RPMI7951 (cell line): ENCODE measurements around the gene OR10G8. TPM values are rescaled to one million over a fixed set of nuclear protein-coding genes. Genes with fewer than 3 reads are reported as not detected.

Experiments used
- DNase-seq: peaks from one replicate; pipeline ENCODE4 v3.0.0-alpha.2; 2012; ENCODE audit warnings: low read depth
- total RNA-seq: library from RNA; depleted of rRNA; stranded (reverse); fragments of >200 nt; shearing (Covaris generic); gene quantifications from 2 replicates; pipeline ENCODE4 v1.2.3, GENCODE V29; 2014; rRNA removed

OR10G8 gene
- total RNA-seq, 1 experiment from 2014 or later, result not detected

- no peak for DNase-seq
These were observed 52.0 kb downstream of the OR10G8 start for GRCh38 chr11:124078591-124078990.

DNA sequence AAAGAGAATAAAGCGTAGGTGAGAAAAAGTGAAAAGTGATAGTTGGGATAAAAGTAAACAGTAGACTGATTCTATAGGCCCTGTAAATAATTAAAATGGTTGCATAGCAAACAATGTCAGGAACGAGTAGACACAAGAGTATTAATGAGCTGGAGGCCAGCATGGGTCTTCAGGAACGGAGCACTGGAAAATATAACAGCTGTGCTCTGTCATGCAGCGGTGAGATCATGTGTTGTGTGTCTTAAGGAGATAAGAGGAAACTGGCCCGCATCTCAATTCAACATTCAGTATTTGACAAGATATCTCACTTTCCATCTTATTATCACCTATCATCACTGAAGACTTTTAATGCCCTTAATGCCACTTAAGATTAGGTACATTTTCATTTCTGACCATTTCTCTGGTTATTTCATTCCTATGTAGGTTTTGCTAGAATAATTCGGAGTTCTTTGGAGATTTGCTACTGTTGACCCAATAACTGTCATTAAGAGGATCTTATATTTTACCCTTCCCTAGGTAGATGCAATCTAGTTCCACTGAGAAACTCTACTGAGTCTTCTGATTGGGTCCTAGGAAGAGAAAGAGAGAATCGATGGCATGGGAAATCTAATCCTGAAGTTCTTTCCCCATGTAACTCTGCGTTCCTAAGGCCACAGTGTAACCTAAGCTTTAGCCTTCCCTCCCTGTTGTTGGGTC lies 53.2 kb downstream of the OR10G8 start:
- DNase-seq, result no peak

Other genes starting within 250 kb of the OR10G8 start
- gene OR6M1, start 220.4 kb upstream of the OR10G8 start, total RNA-seq, result not detected in 2 replicates
- gene TMEM225, start 141.1 kb upstream of the OR10G8 start, total RNA-seq, result not detected in 2 replicates
- not detected in 2 replicates for gene OR8D4, start 124.6 kb upstream of the OR10G8 start, total RNA-seq
- gene OR4D5, start 87.2 kb upstream of the OR10G8 start, total RNA-seq, result not detected in 2 replicates
- not detected in 2 replicates for gene OR6T1, start 83.0 kb upstream of the OR10G8 start, total RNA-seq
- not detected in 2 replicates for gene OR10S1, start 49.0 kb upstream of the OR10G8 start, total RNA-seq
- gene OR10G6, start 31.6 kb upstream of the OR10G8 start, total RNA-seq, result not detected in 2 replicates
- gene OR10G4, start 13.8 kb upstream of the OR10G8 start, total RNA-seq, result not detected in 2 replicates
- not detected in 2 replicates for gene OR10G9, start 3.8 kb upstream of the OR10G8 start, total RNA-seq
- not detected in 2 replicates for gene OR10G7, start 14.5 kb downstream of the OR10G8 start, total RNA-seq
- 0.39 and 1.8 TPM in 2 replicates for gene VWA5A, start 88.7 kb downstream of the OR10G8 start, total RNA-seq
- not detected in 2 replicates for gene OR10D3, start 156.5 kb downstream of the OR10G8 start, total RNA-seq
- gene OR8G1, start 214.3 kb downstream of the OR10G8 start, total RNA-seq, result not detected in 2 replicates
- not detected in 2 replicates for gene OR8G5, start 229.6 kb downstream of the OR10G8 start, total RNA-seq